ENCODE results near the gene HEBP2. TPM values are rescaled to one million over a fixed set of nuclear protein-coding genes. Genes with fewer than 3 reads are reported as not detected.

Gene HEBP2
- total RNA-seq, 2 experiments from 2014 or later = 31.8 to 32.9 TPM

DNA sequence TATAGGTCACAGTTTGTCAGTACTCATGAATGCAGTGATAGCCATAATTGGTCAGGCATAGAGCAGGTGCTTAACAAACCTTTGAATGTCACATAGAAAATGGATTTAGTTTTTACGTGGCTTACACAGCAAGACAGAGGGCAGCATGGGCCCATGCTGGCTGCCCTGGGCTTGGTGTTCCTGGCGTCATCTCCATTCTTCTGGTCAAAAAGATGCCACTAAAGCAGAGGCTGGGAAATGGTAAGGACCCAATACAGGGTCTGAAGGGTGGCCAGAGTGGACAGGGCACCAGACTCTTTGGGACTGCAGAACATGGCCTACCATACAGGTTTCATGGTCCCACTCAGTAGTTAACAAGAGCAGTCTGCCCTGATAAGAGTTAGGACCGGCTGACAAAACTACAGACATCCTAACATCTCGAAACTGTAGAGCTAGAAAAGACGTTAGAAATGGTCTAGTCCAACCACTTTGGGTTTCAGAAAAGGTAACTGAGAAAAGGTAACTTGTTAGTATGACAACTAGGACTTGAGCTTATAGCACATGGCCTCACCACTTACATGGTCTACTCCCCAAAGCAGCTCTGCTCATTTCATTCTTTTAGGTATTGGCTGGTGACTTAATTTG is 22.6 kb downstream of the HEBP2 start:
- DNase-seq = no peak
- H3K27me3 ChIP-seq (ENCODE audit: control insufficient read depth in 1 of 2, insufficient read depth in 2 of 2, low read length in 2 of 2) = no peaks in the 10 kb centered on the region
- no peak overlapping the region for H3K4me3 Mint-ChIP-seq
- H3K9me3 Mint-ChIP-seq = no peaks in the 10 kb centered on the region
- CTCF ChIA-PET = interaction anchor here (0.8 to 0.9 kb wide), 2 partner anchors 91 to 92 kb away, joined by 3 to 5 read pairs; no protein-coding TSS in a partner anchor
- intact Hi-C loops (cut with DNase I, micrococcal nuclease) = loop anchor here in 1 of 2 experiments (5.0 kb wide), 2 partner anchors 309 to 341 kb away; no protein-coding TSS in a partner anchor
- no peaks in the 10 kb centered on the region for H3K36me3 ChIP-seq (ENCODE audit: insufficient read depth, low read length)
- no peak overlapping the region for H3K27ac ChIP-seq (ENCODE audit: low read depth in 1 of 2, low read length in 2 of 2)
- H3K4me3 ChIP-seq (ENCODE audit: low read length) = no peak overlapping the region
- peaks cover 3% of the 10 kb centered on the region for H3K4me1 ChIP-seq (ENCODE audit: insufficient read depth, low read length)
- H3K9me3 ChIP-seq (ENCODE audit: control insufficient read depth in 1 of 2, insufficient read depth in 1 of 2, low read length in 2 of 2) = no peaks in the 10 kb centered on the region
- H3K36me3 Mint-ChIP-seq (ENCODE audit: low read depth) = no peaks in the 10 kb centered on the region
- H3K27ac Mint-ChIP-seq = no peak overlapping the region
- peaks cover 15% of the 10 kb centered on the region for H3K4me1 Mint-ChIP-seq (ENCODE audit: low read depth)
- no peak for ATAC-seq (ENCODE audit: poor library complexity)
- POLR2A ChIA-PET = no interaction called here
- TF ChIP-seq, protein P1, sequence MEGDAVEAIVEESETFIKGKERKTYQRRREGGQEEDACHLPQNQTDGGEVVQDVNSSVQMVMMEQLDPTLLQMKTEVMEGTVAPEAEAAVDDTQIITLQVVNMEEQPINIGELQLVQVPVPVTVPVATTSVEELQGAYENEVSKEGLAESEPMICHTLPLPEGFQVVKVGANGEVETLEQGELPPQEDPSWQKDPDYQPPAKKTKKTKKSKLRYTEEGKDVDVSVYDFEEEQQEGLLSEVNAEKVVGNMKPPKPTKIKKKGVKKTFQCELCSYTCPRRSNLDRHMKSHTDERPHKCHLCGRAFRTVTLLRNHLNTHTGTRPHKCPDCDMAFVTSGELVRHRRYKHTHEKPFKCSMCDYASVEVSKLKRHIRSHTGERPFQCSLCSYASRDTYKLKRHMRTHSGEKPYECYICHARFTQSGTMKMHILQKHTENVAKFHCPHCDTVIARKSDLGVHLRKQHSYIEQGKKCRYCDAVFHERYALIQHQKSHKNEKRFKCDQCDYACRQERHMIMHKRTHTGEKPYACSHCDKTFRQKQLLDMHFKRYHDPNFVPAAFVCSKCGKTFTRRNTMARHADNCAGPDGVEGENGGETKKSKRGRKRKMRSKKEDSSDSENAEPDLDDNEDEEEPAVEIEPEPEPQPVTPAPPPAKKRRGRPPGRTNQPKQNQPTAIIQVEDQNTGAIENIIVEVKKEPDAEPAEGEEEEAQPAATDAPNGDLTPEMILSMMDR (IDR thresholded peaks at IDR 0.05) = no peak
- H3K27me3 Mint-ChIP-seq = no peaks in the 10 kb centered on the region

DNA sequence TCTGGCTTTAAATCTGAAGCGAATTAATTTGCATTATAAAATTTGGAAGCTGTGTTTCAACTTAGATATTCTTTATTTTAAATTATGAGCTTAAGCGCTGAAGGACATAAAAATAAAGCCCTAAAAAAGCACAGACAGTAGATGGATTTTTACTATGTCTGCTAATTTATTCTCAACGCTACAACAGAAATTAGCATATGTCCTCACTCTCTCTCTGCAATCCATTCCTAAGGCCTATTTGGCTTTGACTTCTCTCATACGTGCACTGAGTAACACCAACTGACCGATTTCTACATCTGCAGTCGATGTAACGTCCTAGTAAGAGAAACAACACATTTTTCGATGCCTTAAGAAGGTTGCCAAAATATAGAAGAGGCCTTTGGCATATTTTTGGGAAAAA is 23.7 kb downstream of the HEBP2 start:
- Mint-ChIP-seq H3K9me3 (no peaks in the 10 kb centered on the region), H3K36me3 (ENCODE audit: low read depth) (no peaks in the 10 kb centered on the region), H3K4me3 (no peak overlapping the region), H3K27ac (no peak overlapping the region), H3K4me1 (ENCODE audit: low read depth) (peaks cover 15% of the 10 kb centered on the region), H3K27me3 (no peaks in the 10 kb centered on the region)
- TF ChIP-seq, protein P1 (IDR thresholded peaks at IDR 0.05) = no peak
- DNase-seq = no peak
- ATAC-seq (ENCODE audit: poor library complexity) = no peak
- Histone ChIP-seq H3K36me3 (ENCODE audit: insufficient read depth, low read length) (no peaks in the 10 kb centered on the region), H3K27ac (ENCODE audit: low read depth in 1 of 2, low read length in 2 of 2) (no peak overlapping the region), H3K27me3 (ENCODE audit: control insufficient read depth in 1 of 2, insufficient read depth in 2 of 2, low read length in 2 of 2) (no peaks in the 10 kb centered on the region), H3K9me3 (ENCODE audit: control insufficient read depth in 1 of 2, insufficient read depth in 1 of 2, low read length in 2 of 2) (no peaks in the 10 kb centered on the region), H3K4me3 (ENCODE audit: low read length) (no peak overlapping the region), H3K4me1 (ENCODE audit: insufficient read depth, low read length) (peaks cover 3% of the 10 kb centered on the region)
- ChIA-PET POLR2A (no interaction called here), CTCF (interaction anchor here (0.6 to 0.9 kb wide), 3 partner anchors 90 to 112 kb away, joined by 3 to 5 read pairs (median 3); no protein-coding TSS in a partner anchor)
- intact Hi-C loops (cut with DNase I, micrococcal nuclease) = loop anchor here (2.0 to 5.0 kb wide), 3 partner anchors 163 to 340 kb away; no protein-coding TSS in a partner anchor

DNA sequence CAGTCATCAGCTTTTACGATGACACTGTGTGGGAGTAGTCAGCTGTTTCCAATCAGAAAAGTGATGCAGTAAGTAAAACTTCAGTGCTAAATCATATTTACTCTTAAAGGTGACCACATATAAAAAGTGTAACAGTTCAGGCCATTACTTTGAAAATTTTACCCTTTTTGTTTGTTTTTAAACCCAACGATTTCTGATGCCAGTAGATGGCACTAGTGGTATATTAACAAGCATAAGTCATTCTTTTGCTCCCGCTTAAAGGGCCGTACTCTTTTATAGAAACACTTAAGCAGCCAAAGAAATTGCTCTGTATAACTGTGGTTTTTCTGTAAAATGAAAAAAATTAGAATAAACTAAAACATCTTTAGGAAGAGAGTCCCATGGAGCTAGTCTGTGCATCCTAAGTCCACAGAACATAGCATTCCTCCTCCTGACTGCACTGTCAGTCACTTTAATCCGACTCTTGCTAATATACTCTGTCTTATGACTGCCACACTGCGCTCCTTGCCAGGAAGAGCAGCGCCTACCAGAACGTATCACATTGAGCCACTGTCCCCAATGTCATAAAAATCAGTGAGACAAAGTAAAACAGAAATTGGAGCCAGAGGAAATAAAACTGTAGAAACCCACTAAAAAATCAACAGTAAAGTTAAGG is 25.0 kb downstream of the HEBP2 start:
- H3K4me1 Mint-ChIP-seq (ENCODE audit: low read depth) = peaks cover 6% of the 10 kb centered on the region
- no peak overlapping the region for H3K4me3 Mint-ChIP-seq
- ChIA-PET CTCF (interaction anchor here (0.6 to 2.0 kb wide), 7 partner anchors 24 to 92 kb away, joined by 3 to 11 read pairs (median 4); no protein-coding TSS in a partner anchor), POLR2A (interaction anchor here (1.0 kb wide), 1 partner anchor 27 kb away, joined by 5 read pairs; no protein-coding TSS in a partner anchor)
- no peak overlapping the region for H3K4me3 ChIP-seq (ENCODE audit: low read length)
- H3K36me3 ChIP-seq (ENCODE audit: insufficient read depth, low read length) = no peaks in the 10 kb centered on the region
- H3K4me1 ChIP-seq (ENCODE audit: insufficient read depth, low read length) = peaks cover 3% of the 10 kb centered on the region
- H3K36me3 Mint-ChIP-seq (ENCODE audit: low read depth) = no peaks in the 10 kb centered on the region
- H3K9me3 Mint-ChIP-seq = no peaks in the 10 kb centered on the region
- intact Hi-C loops (cut with DNase I, micrococcal nuclease) = loop anchor here (1.0 to 5.0 kb wide), 5 partner anchors 80 to 338 kb away; no protein-coding TSS in a partner anchor
- H3K27ac Mint-ChIP-seq = no peak overlapping the region
- ATAC-seq (ENCODE audit: poor library complexity) (peak; percentile 58), DNase-seq (peak in 4 of 14 experiments; percentile 36 to 71 (median 66))
- H3K27me3 ChIP-seq (ENCODE audit: control insufficient read depth in 1 of 2, insufficient read depth in 2 of 2, low read length in 2 of 2) = no peaks in the 10 kb centered on the region
- H3K27ac ChIP-seq (ENCODE audit: low read depth in 1 of 2, low read length in 2 of 2) = no peak overlapping the region
- TF ChIP-seq, protein P1 (IDR thresholded peaks at IDR 0.05) = peak; percentile 86
- no peaks in the 10 kb centered on the region for H3K9me3 ChIP-seq (ENCODE audit: control insufficient read depth in 1 of 2, insufficient read depth in 1 of 2, low read length in 2 of 2)
- no peaks in the 10 kb centered on the region for H3K27me3 Mint-ChIP-seq

Measured in CD4-positive, alpha-beta T cell (primary cell).